PC-9 (cell line): ENCODE measurements around the gene GLS. TPM values are rescaled to one million over a fixed set of nuclear protein-coding genes. Genes with fewer than 3 reads are reported as not detected.

Experiments
- BruUV-seq: library from RNA; stranded (reverse); fragments of 400-500 nt; replicated peaks from 2 replicates; lab custom pipeline; 2021; lab: Mats Ljungman, UMichigan
- CTCF ChIA-PET: fragments of 300-600 bp; sonication (Branson Sonifier 250); formaldehyde crosslinking; loops from one replicate; lab custom pipeline; 2022; ENCODE audit warnings: antibody characterized with exemption; lab: Charles Lee
- POLR2A ChIA-PET: fragments of 300-600 bp; sonication (Branson Sonifier 250); formaldehyde crosslinking; loops from one replicate; lab custom pipeline; 2022; ENCODE audit warnings: antibody characterized with exemption; ENCODE audit not compliant: unreplicated experiment; lab: Charles Lee
- DNase-seq, 2 experiments: peaks; one replicate each; pipeline versions ENCODE4 v3.0.0 to v3.0.0-alpha.2; 2015 to 2022; ENCODE audit warnings: mixed read lengths in 1 of 2
- H2AFZ ChIP-seq: fragments of 200-600 bp; sonication (generic); 2 replicates; pipeline ENCODE4 v1.8.1; 2017; ENCODE audit warnings: antibody characterized with exemption
- H3F3A ChIP-seq: fragments of 200-600 bp; sonication (generic); 2 replicates; pipeline ENCODE4 v1.8.1; 2017; ENCODE audit warnings: antibody characterized with exemption, mild to moderate bottlenecking, low read depth; ENCODE audit not compliant: insufficient read depth
- H3K27ac ChIP-seq: fragments of 200-600 bp; sonication (generic); 2 replicates; pipeline ENCODE4 v1.6.1; 2016; ENCODE audit warnings: mixed run types
- H3K27me3 ChIP-seq: fragments of 200-600 bp; sonication (generic); 2 replicates; pipeline ENCODE4 v1.6.1; 2016; ENCODE audit warnings: low read depth, mixed run types; ENCODE audit not compliant: insufficient read depth
- H3K36me3 ChIP-seq: fragments of 200-600 bp; sonication (generic); 2 replicates; pipeline ENCODE4 v1.6.1; 2016; ENCODE audit warnings: low read depth, mixed run types
- H3K4me1 ChIP-seq: fragments of 200-600 bp; sonication (generic); replicated peaks from 2 replicates; pipeline ENCODE4 v1.6.1; 2016; ENCODE audit warnings: mixed run types; ENCODE audit not compliant: insufficient read depth
- H3K4me2 ChIP-seq: fragments of 200-600 bp; sonication (generic); 2 replicates; pipeline ENCODE4 v1.6.1; 2017; ENCODE audit warnings: mixed run types
- H3K4me3 ChIP-seq: fragments of 200-600 bp; sonication (generic); 2 replicates; pipeline ENCODE4 v1.6.1; 2016; ENCODE audit warnings: mixed run types
- H3K79me2 ChIP-seq: fragments of 200-600 bp; sonication (generic); 2 replicates; pipeline ENCODE4 v1.6.1; 2017; ENCODE audit warnings: low read depth, mixed run types
- H3K9me2 ChIP-seq: fragments of 200-600 bp; sonication (generic); 2 replicates; pipeline ENCODE4 v1.8.1; 2017; ENCODE audit warnings: mild to moderate bottlenecking; ENCODE audit not compliant: insufficient read depth
- H3K9me3 ChIP-seq: fragments of 200-600 bp; sonication (generic); 2 replicates; pipeline ENCODE4 v1.8.1; 2016; ENCODE audit warnings: low read depth; ENCODE audit not compliant: insufficient read depth
- H4K20me1 ChIP-seq: fragments of 200-600 bp; sonication (generic); 2 replicates; pipeline ENCODE4 v1.8.1; 2017; ENCODE audit not compliant: insufficient read depth
- CTCF ChIP-seq: fragments of 200-600 bp; sonication (generic); conservative IDR thresholded peaks from 2 replicates; pipeline ENCODE4 v1.6.1; 2017; ENCODE audit warnings: mixed run types, antibody characterized with exemption, mild to moderate bottlenecking, moderate library complexity
- EZH2 ChIP-seq: fragments of 200-600 bp; sonication (generic); IDR thresholded peaks from 2 replicates; pipeline ENCODE4 v1.8.0; 2017; ENCODE audit warnings: antibody characterized with exemption, low read depth
- intact Hi-C: fragments of 100-400 bp; cut with micrococcal nuclease; formaldehyde crosslinking; loops from one replicate; pipeline ENCODE4 v1.10.0; 2022; ENCODE audit not compliant: unreplicated experiment
- total RNA-seq: library from RNA; stranded (reverse); gene quantifications from 2 replicates; pipeline ENCODE4 v1.2.3, GENCODE V29; 2021

Gene GLS
- total RNA-seq, 1 experiment from 2014 or later: 68.5 TPM

DNA sequence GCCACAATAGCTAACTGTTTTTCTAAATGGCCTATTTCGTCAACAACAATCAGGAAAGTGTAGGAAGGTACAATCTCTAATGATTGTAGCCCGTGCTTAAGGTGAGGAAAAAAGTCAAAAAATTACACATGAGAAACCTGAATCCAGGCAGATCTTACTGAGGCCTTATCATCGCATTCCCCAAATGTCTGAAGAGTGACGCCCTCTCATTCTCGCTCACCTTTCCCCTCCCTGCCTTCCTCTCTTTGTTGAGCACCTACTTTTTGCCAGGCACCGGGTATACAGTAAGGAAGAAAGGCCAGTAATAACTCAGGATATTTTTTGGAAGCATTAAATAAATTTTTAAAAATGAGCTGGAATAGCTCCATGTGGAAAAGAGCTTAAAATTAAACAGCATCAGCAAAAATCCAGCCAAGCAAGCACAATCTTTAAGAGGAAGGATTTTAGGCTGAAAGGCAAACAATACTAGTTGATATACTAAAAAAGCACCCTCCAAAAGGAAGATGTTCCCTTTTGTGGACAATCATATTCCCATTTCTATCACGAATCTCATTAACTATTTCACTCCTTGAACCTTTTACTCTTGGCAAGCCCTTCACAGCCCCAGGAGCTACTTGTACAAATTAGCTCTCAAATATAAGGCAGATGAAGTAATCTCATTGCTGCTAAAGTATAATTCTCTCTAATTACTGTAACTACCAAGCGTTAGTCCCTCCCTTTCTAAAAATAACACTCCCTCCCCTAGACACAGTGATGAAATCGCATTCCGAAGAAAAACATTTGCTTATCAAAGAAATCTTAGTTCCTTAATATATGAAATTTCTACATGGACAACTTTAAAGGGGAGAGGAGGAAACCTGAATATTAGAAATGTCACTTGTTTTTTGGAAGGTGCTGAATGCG is 93.4 kb downstream of the GLS start:
- H3K9me3 ChIP-seq: no peaks in the 10 kb centered on the region
- intact Hi-C loops: no loop called here
- no peaks in the 10 kb centered on the region for H3K9me2 ChIP-seq
- H3F3A ChIP-seq: peaks cover under 1% of the 10 kb centered on the region; the same call in 1 of the 2 replicates
- H3K4me1 ChIP-seq: peaks cover 12% of the 10 kb centered on the region
- no peak overlapping the region for H2AFZ ChIP-seq
- H3K36me3 ChIP-seq: peaks cover 30% of the 10 kb centered on the region
- no peaks in the 10 kb centered on the region for H3K79me2 ChIP-seq
- BruUV-seq: no TSS peak
- ChIA-PET CTCF (no interaction called here), POLR2A (interaction anchor here (0.6 kb wide), 1 partner anchor 490 kb away, joined by 3 read pairs; no protein-coding TSS in a partner anchor)
- H3K4me2 ChIP-seq: no peak overlapping the region
- no peak for DNase-seq
- H3K4me3 ChIP-seq: no peak overlapping the region
- TF ChIP-seq CTCF (no peak), EZH2 (no peak)
- H4K20me1 ChIP-seq: no peaks in the 10 kb centered on the region
- no peaks in the 10 kb centered on the region for H3K27me3 ChIP-seq
- H3K27ac ChIP-seq: no peak overlapping the region

DNA sequence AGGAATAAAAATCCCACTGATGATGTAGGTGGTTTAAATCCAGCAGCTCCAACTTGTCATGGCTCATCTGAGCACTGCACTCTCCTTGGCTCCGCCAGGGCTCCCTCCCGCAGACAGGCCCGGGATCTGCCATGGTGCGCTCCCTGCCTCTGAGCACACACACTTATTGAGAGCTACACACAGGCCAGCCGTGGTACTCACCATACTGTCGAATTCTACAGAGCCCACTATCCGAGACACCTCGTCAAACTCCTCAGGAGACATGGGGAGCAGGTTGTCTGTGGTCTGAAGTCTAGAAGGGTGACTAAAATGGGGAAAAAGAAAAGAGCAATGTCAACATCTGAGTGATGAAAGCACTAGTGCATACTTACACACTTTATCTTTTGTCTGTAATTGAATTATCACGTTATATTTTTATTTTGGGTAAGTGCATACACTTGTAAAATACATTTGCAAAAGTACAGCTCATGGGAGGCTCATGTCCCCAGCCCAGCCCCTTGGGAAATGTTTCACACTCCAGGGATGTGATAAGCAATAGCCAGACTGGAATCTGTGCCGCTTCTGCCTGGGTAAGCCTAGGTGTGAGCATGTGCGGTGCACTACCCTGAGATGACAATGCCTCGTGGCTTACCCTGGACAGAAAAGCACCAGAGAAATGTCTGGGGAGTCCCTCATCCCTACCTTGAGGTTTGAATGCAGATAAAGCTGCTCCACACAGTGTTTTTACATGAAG is 94.2 kb downstream of the GLS start:
- no peak for TF ChIP-seq CTCF
- no peak for TF ChIP-seq EZH2
- Histone ChIP-seq H2AFZ (no peak overlapping the region), H4K20me1 (no peaks in the 10 kb centered on the region), H3F3A (peaks cover 8% of the 10 kb centered on the region), H3K4me3 (no peak overlapping the region), H3K27me3 (no peaks in the 10 kb centered on the region), H3K9me3 (no peaks in the 10 kb centered on the region), H3K9me2 (no peaks in the 10 kb centered on the region), H3K36me3 (peaks cover 33% of the 10 kb centered on the region), H3K79me2 (no peaks in the 10 kb centered on the region), H3K4me1 (peaks cover 21% of the 10 kb centered on the region), H3K27ac (no peak overlapping the region), H3K4me2 (no peak overlapping the region)
- intact Hi-C loops: no loop called here
- ChIA-PET POLR2A (no interaction called here), CTCF (no interaction called here)
- BruUV-seq: no TSS peak
- no peak for DNase-seq

GRCh38 chr2:190976521-190976920 is 95.9 kb downstream of the GLS start:
- Histone ChIP-seq H3K27me3 (no peaks in the 10 kb centered on the region), H4K20me1 (no peaks in the 10 kb centered on the region), H3K36me3 (peaks cover 28% of the 10 kb centered on the region), H3K4me2 (no peak overlapping the region), H3K9me3 (no peaks in the 10 kb centered on the region), H3K4me3 (no peak overlapping the region), H3K27ac (no peak overlapping the region), H2AFZ (no peak overlapping the region), H3K79me2 (no peaks in the 10 kb centered on the region), H3K9me2 (no peaks in the 10 kb centered on the region), H3K4me1 (peaks cover 33% of the 10 kb centered on the region), H3F3A (peaks cover 25% of the 10 kb centered on the region)
- CTCF ChIA-PET: no interaction called here
- DNase-seq: no peak
- no TSS peak for BruUV-seq
- intact Hi-C loops: no loop called here
- POLR2A ChIA-PET: no interaction called here
- TF ChIP-seq EZH2 (no peak), CTCF (no peak)
